GM23338 (cell line): ENCODE data around the gene ZDHHC3. TPM values are rescaled to one million over a fixed set of nuclear protein-coding genes. Genes with fewer than 3 reads are reported as not detected.

Source experiments
- ATAC-seq: fragments of 200-7000 bp; cut with Tn5 transposase; 3 replicates; pipeline ENCODE4 v1.9.1; 2020
- DNase-seq: peaks from one replicate; pipeline ENCODE4 v3.0.0-alpha.2; 2015; ENCODE audit warnings: low spot score
- H2AFZ ChIP-seq: fragments of 200-600 bp; sonication (generic); 2 replicates; pipeline ENCODE4 v1.8.0; 2016; ENCODE audit warnings: antibody characterized with exemption, mild to moderate bottlenecking, moderate library complexity
- H3F3A ChIP-seq: fragments of 200-600 bp; sonication (generic); replicated peaks from 2 replicates; pipeline ENCODE4 v1.8.0; 2017; ENCODE audit warnings: antibody characterized with exemption, mixed run types, low read depth
- H3K27ac ChIP-seq: fragments of 200-600 bp; sonication (generic); 2 replicates; pipeline ENCODE4 v1.6.1; 2016; ENCODE audit warnings: low read depth
- H3K27me3 ChIP-seq: fragments of 200-600 bp; sonication (generic); 2 replicates; pipeline ENCODE4 v1.8.0; 2016; ENCODE audit warnings: mild to moderate bottlenecking, mixed run types, moderate library complexity; ENCODE audit not compliant: insufficient read depth
- H3K36me3 ChIP-seq: fragments of 200-600 bp; sonication (generic); 2 replicates; pipeline ENCODE4 v1.8.0; 2016; ENCODE audit warnings: mild to moderate bottlenecking; ENCODE audit not compliant: insufficient read depth
- H3K4me1 ChIP-seq: fragments of 200-600 bp; sonication (generic); 2 replicates; pipeline ENCODE4 v1.8.0; 2016; ENCODE audit warnings: mild to moderate bottlenecking, moderate library complexity; ENCODE audit not compliant: insufficient read depth
- H3K4me2 ChIP-seq: fragments of 200-600 bp; sonication (generic); 2 replicates; pipeline ENCODE4 v1.7.1; 2017; ENCODE audit warnings: mixed run types
- H3K4me3 ChIP-seq: fragments of 200-600 bp; sonication (generic); 2 replicates; pipeline ENCODE4 v1.6.1; 2016; ENCODE audit warnings: mixed run types
- H3K79me2 ChIP-seq: fragments of 200-600 bp; sonication (generic); replicated peaks from 2 replicates; pipeline ENCODE4 v1.8.0; 2017; ENCODE audit warnings: mild to moderate bottlenecking; ENCODE audit not compliant: insufficient read depth
- H3K9me2 ChIP-seq: fragments of 200-600 bp; sonication (generic); 2 replicates; pipeline ENCODE4 v1.8.0; 2017; ENCODE audit not compliant: insufficient read depth
- H4K20me1 ChIP-seq: fragments of 200-600 bp; sonication (generic); replicated peaks from 2 replicates; pipeline ENCODE4 v1.8.0; 2017; ENCODE audit warnings: mild to moderate bottlenecking; ENCODE audit not compliant: insufficient read depth
- H3K27ac Mint-ChIP-seq: 2 replicates; pipeline ENCODE4 v1.8.0; 2020; ENCODE audit warnings: inconsistent platforms, mild to moderate bottlenecking, moderate library complexity, mixed read lengths
- H3K27me3 Mint-ChIP-seq: 3 replicates; pipeline ENCODE4 v1.8.0; 2022; ENCODE audit warnings: low read depth, mild to moderate bottlenecking, moderate library complexity, mixed read lengths, inconsistent platforms; ENCODE audit not compliant: insufficient read depth, poor library complexity
- H3K36me3 Mint-ChIP-seq: 3 replicates; pipeline ENCODE4 v1.8.0; 2021; ENCODE audit warnings: low read depth, mild to moderate bottlenecking, inconsistent platforms, moderate library complexity, mixed read lengths
- H3K4me1 Mint-ChIP-seq: 3 replicates; pipeline ENCODE4 v1.8.0; 2020; ENCODE audit warnings: mild to moderate bottlenecking, inconsistent platforms, mixed read lengths
- H3K4me3 Mint-ChIP-seq: 3 replicates; pipeline ENCODE4 v1.8.0; 2021; ENCODE audit warnings: moderate library complexity, mild to moderate bottlenecking, inconsistent platforms, mixed read lengths
- H3K9me3 Mint-ChIP-seq: 3 replicates; pipeline ENCODE4 v1.8.0; 2020; ENCODE audit warnings: moderate library complexity, mild to moderate bottlenecking, inconsistent platforms, mixed read lengths
- ETS1 ChIP-seq: IDR thresholded peaks from 2 replicates; pipeline ENCODE4 v1.6.1; 2016; ENCODE audit warnings: antibody characterized with exemption
- EZH2 ChIP-seq: fragments of 200-600 bp; sonication (generic); IDR thresholded peaks from one replicate; pipeline ENCODE4 v1.8.0; 2017; ENCODE audit warnings: antibody characterized with exemption, mild to moderate bottlenecking, low read depth; ENCODE audit not compliant: unreplicated experiment
- EZH2phosphoT487 ChIP-seq: fragments of 200-600 bp; sonication (generic); IDR thresholded peaks from one replicate; pipeline ENCODE4 v1.8.1; 2018; ENCODE audit warnings: antibody characterized with exemption; ENCODE audit not compliant: unreplicated experiment
- JUNB ChIP-seq: IDR thresholded peaks from one replicate; pipeline ENCODE4 v1.6.1; 2016; ENCODE audit warnings: antibody characterized with exemption; ENCODE audit not compliant: unreplicated experiment
- NANOG ChIP-seq: IDR thresholded peaks from 2 replicates; pipeline ENCODE4 v1.6.1; 2016; ENCODE audit warnings: antibody characterized with exemption, borderline replicate concordance
- POLR2AphosphoS5 ChIP-seq: IDR thresholded peaks from 2 replicates; pipeline ENCODE4 v1.6.1; 2016; ENCODE audit warnings: antibody characterized with exemption, low read depth
- REST ChIP-seq: IDR thresholded peaks from one replicate; pipeline ENCODE4 v1.6.1; 2018; ENCODE audit warnings: antibody characterized with exemption; ENCODE audit not compliant: unreplicated experiment
- STAT1 ChIP-seq: IDR thresholded peaks from one replicate; pipeline ENCODE4 v1.6.1; 2016; ENCODE audit warnings: antibody characterized with exemption; ENCODE audit not compliant: unreplicated experiment
- ZNF331 ChIP-seq: fragments of 250-450 bp; sonication (Bioruptor Pico); IDR thresholded peaks from 2 replicates; pipeline ENCODE4 v1.5.0; 2020; ENCODE audit warnings: low read depth, mild to moderate bottlenecking, moderate library complexity
- ZNF462 ChIP-seq: fragments of 250-450 bp; sonication (Bioruptor Pico); IDR thresholded peaks from 2 replicates; pipeline ENCODE4 v1.5.0; 2020; ENCODE audit warnings: mild to moderate bottlenecking, moderate library complexity
- polyA plus RNA-seq: library from polyadenylated mRNA; unstranded; fragments of >200 nt; fragmentation: Nextera tagmentation; extraction: Ambion mirVana; gene quantifications from 2 replicates; pipeline ENCODE4 v1.2.1, GENCODE V29; 2016
- total RNA-seq: library from RNA; depleted of rRNA; stranded (reverse); fragments of >200 nt; shearing (Covaris generic); gene quantifications from 2 replicates; pipeline ENCODE4 v1.2.3, GENCODE V29; 2014
- TF ChIP-seq, protein P1 (sequence below), 2 experiments: fragments of 200-600 bp in 1 of 2; sonication (generic) in 1 of 2; conservative IDR thresholded peaks; 2 replicates each; pipeline versions ENCODE4 v1.5.1 to v1.6.1; 2016 to 2017; ENCODE audit warnings: antibody characterized with exemption in 2 of 2, low read depth in 2 of 2, mild to moderate bottlenecking in 2 of 2, moderate library complexity in 1 of 2

Gene ZDHHC3
- total and polyA plus RNA-seq, 2 experiments from 2014 or later = 28.9 to 84.2 TPM

GRCh38 chr3:44976002-44976815 lies at the start of gene ZDHHC3, which contains the start of gene EXOSC7 (continued):
- TF ChIP-seq ETS1 = 0 out of 2 replicates have a peak, but pooled peaks have one; percentile 44

DNA sequence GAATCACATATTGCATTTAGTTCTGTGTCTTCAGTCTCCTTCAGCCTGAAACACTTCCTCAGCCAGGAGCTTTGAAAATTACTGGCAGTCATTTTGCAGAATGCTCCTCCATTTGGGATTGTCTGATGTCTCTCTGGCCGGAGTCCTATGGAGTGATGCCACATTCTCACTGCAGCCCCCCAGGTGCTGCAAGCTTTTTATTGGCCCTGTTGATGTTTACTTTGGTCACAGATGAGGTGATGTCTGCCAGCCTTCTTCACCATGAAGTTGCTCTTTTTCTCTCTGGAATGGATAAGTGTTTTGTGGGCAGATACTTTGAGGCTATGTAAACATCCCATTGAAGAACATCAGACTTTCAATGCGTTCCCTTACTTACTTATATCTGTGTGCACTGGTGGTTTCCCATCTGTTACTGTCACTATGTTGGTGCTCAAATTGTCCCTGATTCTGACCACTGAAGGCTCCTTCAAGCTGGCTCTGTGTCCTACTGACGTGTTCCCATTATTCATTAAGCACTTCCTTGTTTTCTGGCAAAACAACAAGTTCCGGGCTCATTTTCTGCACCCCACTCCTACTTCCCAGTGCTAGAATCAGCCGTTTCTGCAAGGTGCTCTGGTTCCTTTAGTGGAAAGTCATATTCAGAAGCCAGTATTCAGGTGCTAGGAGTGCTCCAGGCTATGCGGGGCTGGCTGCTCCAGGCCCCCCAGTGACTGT lies 48.7 kb upstream of the ZDHHC3 start:
- peaks cover 5% of the 10 kb centered on the region for H3K27me3 Mint-ChIP-seq
- no peaks in the 10 kb centered on the region; the same call in 1 of the 2 replicates for H4K20me1 ChIP-seq
- H3K36me3 Mint-ChIP-seq = no peaks in the 10 kb centered on the region
- no peak overlapping the region for H3K4me3 ChIP-seq
- DNase-seq (no peak), ATAC-seq (no peak)
- H3K4me1 ChIP-seq = no peaks in the 10 kb centered on the region
- no peaks in the 10 kb centered on the region for H3K9me2 ChIP-seq
- H3K27ac ChIP-seq = no peak overlapping the region
- H3K9me3 Mint-ChIP-seq = no peaks in the 10 kb centered on the region
- TF ChIP-seq, protein P1, sequence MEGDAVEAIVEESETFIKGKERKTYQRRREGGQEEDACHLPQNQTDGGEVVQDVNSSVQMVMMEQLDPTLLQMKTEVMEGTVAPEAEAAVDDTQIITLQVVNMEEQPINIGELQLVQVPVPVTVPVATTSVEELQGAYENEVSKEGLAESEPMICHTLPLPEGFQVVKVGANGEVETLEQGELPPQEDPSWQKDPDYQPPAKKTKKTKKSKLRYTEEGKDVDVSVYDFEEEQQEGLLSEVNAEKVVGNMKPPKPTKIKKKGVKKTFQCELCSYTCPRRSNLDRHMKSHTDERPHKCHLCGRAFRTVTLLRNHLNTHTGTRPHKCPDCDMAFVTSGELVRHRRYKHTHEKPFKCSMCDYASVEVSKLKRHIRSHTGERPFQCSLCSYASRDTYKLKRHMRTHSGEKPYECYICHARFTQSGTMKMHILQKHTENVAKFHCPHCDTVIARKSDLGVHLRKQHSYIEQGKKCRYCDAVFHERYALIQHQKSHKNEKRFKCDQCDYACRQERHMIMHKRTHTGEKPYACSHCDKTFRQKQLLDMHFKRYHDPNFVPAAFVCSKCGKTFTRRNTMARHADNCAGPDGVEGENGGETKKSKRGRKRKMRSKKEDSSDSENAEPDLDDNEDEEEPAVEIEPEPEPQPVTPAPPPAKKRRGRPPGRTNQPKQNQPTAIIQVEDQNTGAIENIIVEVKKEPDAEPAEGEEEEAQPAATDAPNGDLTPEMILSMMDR (conservative IDR thresholded peaks at IDR 0.05; ENCODE audit: low read depth in 2 of 2) = no peak
- TF ChIP-seq NANOG = no peak
- no peak for TF ChIP-seq STAT1
- TF ChIP-seq JUNB = no peak
- no peak for TF ChIP-seq POLR2AphosphoS5
- TF ChIP-seq REST = no peak
- no peak for TF ChIP-seq ZNF462 (CRISPR knock-in tag)
- no peak for TF ChIP-seq EZH2
- no peak for TF ChIP-seq EZH2phosphoT487
- no peak for TF ChIP-seq ZNF331 (CRISPR knock-in tag)
- no peak overlapping the region for H2AFZ ChIP-seq
- no peaks in the 10 kb centered on the region for H3K36me3 ChIP-seq
- no peak overlapping the region for H3K4me2 ChIP-seq
- H3K4me3 Mint-ChIP-seq = no peak overlapping the region
- no peaks in the 10 kb centered on the region for H3K27me3 ChIP-seq
- no peak overlapping the region for H3K27ac Mint-ChIP-seq
- H3F3A ChIP-seq = no peaks in the 10 kb centered on the region
- H3K79me2 ChIP-seq = no peaks in the 10 kb centered on the region
- H3K4me1 Mint-ChIP-seq = no peaks in the 10 kb centered on the region
